Epithelial cell of esophagus (primary cell): ENCODE results near the gene KYAT1.

Experiments used
- DNase-seq: peaks from one replicate; pipeline ENCODE4 v3.0.0; 2010; ENCODE audit warnings: low read depth
- H3K4me3 ChIP-seq: 2 replicates; pipeline ENCODE4 v1.5.1; 2011; ENCODE audit warnings: mild to moderate bottlenecking, low read length, control low read depth
- CTCF ChIP-seq: IDR thresholded peaks from 2 replicates; pipeline ENCODE4 v1.5.1; 2011; ENCODE audit warnings: low read depth, mild to moderate bottlenecking, low read length, control low read depth, inconsistent platforms; ENCODE audit not compliant: insufficient read depth; ENCODE audit errors: missing control alignments

The KYAT1 gene

GRCh38 chr9:128840524-128840923 lies 41.2 kb downstream of the KYAT1 start:
- TF ChIP-seq CTCF, result no peak
- no peak for DNase-seq
- no peak overlapping the region for H3K4me3 ChIP-seq

- H3K4me3 ChIP-seq, result no peak overlapping the region
- TF ChIP-seq CTCF, result no peak
- DNase-seq, result no peak
These were observed 43.4 kb downstream of the KYAT1 start for GRCh38 chr9:128838338-128838737.

- DNase-seq, result no peak
- no peak for TF ChIP-seq CTCF
- no peak overlapping the region for H3K4me3 ChIP-seq
These were observed 45.1 kb downstream of the KYAT1 start for GRCh38 chr9:128836509-128837145.

GRCh38 chr9:128835246-128836210 lies 46.2 kb downstream of the KYAT1 start:
- DNase-seq, result no peak
- H3K4me3 ChIP-seq, result no peak overlapping the region
- no peak for TF ChIP-seq CTCF

GRCh38 chr9:128833696-128834095 lies 48.1 kb downstream of the KYAT1 start:
- TF ChIP-seq CTCF, result no peak
- no peak overlapping the region for H3K4me3 ChIP-seq

GRCh38 chr9:128829477-128830251 lies 52.1 kb downstream of the KYAT1 start, which contains the start of gene SPOUT1:
Gene SPOUT1 (minus strand): TSS chr9:128829794. CDS start chr9:128829780, 14 bp downstream.
- no peak for TF ChIP-seq CTCF
- DNase-seq, result peak; percentile 95
- H3K4me3 ChIP-seq, result peak within 1 kb of the TSS; percentile 81

More at GRCh38 chr9:128833696-128834095, 48.1 kb downstream of the KYAT1 start:
- DNase-seq, result no peak
